Thyroid gland (tissue), 4 donors: ENCODE results near the gene TMEM239.

Experiments used
- CTCF ChIP-seq, 6 experiments: fragments of 200-600 bp in 3 of 6; fragments of 450-650 bp in 3 of 6; sonication (generic) in 3 of 6; IDR thresholded peaks; one replicate each; pipeline ENCODE4 v1.5.1; 2016 to 2019; ENCODE audit warnings: antibody characterized with exemption in 6 of 6, mild to moderate bottlenecking in 2 of 6, inconsistent platforms in 1 of 6, moderate library complexity in 1 of 6
- POLR2A ChIP-seq, 2 donors: fragments of 450-650 bp; IDR thresholded peaks; one replicate each; pipeline ENCODE4 v1.6.1; 2017; ENCODE audit warnings: antibody characterized with exemption in 2 of 2, mild to moderate bottlenecking in 2 of 2, moderate library complexity in 1 of 2

- TF ChIP-seq POLR2A (IDR thresholded peaks at IDR 0.05), result no peak
- TF ChIP-seq CTCF (IDR thresholded peaks at IDR 0.05), result no peak
Measured at GRCh38 chr20:2814076-2814475, 2.1 kb upstream of the TMEM239 start.
